Coronary artery (tissue), 2 donors: ENCODE results near the gene LMOD2.

Experiments
- DNase-seq: peaks from one replicate; pipeline ENCODE4 v3.0.0-alpha.2; 2017; ENCODE audit warnings: low spot score
- H3K27ac ChIP-seq, 2 donors: fragments of 200-600 bp; sonication (generic); one replicate each; pipeline ENCODE4 v1.5.1; 2016 to 2019
- H3K4me3 ChIP-seq: fragments of 200-600 bp; sonication (generic); 2 replicates; pipeline ENCODE4 v1.5.1; 2016; ENCODE audit warnings: mild to moderate bottlenecking, moderate library complexity
- CTCF ChIP-seq: fragments of 200-600 bp; sonication (generic); IDR thresholded peaks from one replicate; pipeline ENCODE4 v1.5.1; 2019; ENCODE audit warnings: antibody characterized with exemption

LMOD2 gene

DNA sequence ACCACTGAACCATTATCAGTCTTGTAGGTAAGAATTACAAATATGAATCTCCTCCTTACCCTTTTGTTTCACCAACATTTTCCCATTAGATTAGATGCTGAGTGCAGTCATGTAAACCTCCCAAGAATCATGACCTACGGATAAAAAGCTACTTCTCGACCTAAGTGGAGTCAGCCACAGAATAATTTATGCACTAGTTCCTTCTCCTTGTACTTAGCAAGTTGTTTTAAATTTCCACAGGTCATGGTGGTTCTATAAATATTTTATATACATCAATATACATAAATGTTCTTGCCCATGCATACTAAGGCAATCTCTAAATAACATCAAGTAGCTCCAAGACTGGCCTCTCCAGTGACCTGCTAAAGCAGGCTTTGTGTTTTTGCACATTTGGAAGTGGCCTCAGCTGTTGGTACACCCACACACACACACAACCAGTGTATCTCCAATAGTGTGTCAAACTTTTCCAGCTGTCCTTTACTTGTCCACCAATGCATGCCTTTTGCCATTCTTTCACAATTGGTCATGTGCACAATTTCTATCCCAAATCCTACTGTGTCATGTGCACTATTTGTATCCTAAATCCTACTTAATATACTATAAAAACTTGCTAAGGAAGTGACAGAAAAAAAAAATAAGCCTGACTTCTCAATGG is 21.5 kb downstream of the LMOD2 start:
- no peak for TF ChIP-seq CTCF
- no peak for DNase-seq
- no peak overlapping the region for H3K4me3 ChIP-seq
- H3K27ac ChIP-seq: no peak overlapping the region

DNA sequence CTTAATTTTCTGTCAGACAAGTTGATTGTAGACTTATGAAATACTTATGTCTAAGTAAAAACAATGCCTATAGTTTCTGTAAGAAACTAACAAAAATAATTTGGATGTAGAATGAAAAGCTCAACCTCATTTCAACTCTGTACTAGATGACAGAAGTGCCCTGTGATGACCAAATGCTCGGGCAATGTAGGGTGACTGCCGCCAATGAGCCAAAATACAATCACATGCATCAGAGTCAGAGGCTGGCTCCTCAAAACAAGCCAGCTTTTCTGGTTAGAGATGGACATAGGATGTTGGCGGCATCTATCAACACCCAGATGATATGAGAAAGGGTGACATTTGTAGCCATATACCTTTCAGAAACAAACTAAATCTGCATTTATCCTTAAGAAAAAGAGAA is 23.9 kb downstream of the LMOD2 start:
- no peak overlapping the region for H3K4me3 ChIP-seq
- H3K27ac ChIP-seq: no peak overlapping the region
- TF ChIP-seq CTCF: no peak
- no peak for DNase-seq

DNA sequence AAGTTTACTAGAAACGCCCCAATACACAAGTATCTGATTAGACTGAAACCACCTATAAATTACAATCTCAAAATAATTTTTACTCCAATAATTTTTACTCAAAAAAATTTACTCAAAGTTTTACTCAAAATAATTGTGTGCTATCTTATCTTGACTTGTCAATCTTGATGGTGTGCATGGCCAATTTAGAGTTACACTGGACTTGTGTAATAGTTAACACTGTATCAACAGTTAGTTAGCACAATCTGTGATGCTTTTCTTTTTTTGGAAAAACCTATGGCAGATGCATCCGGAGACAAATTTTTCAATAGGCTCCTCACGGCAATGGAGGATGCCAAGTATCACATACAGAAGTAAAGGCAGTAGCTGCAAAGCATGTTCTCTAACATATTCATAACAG is 24.9 kb downstream of the LMOD2 start:
- no peak overlapping the region for H3K4me3 ChIP-seq
- DNase-seq: no peak
- H3K27ac ChIP-seq: no peak overlapping the region
- no peak for TF ChIP-seq CTCF

- H3K4me3 ChIP-seq: no peak overlapping the region
- H3K27ac ChIP-seq: no peak overlapping the region
- TF ChIP-seq CTCF: no peak
- no peak for DNase-seq
These were observed 25.9 kb downstream of the LMOD2 start for GRCh38 chr7:123681561-123681960.

- TF ChIP-seq CTCF: peak; percentile 23
- DNase-seq: no peak
These were observed 27.0 kb downstream of the LMOD2 start for GRCh38 chr7:123682690-123683089.

GRCh38 chr7:123687161-123687560 is 31.5 kb downstream of the LMOD2 start:
- DNase-seq: no peak
- no peak for TF ChIP-seq CTCF
- H3K27ac ChIP-seq: no peak overlapping the region
- no peak overlapping the region for H3K4me3 ChIP-seq

More at GRCh38 chr7:123682690-123683089, 27.0 kb downstream of the LMOD2 start:
- Histone ChIP-seq H3K27ac (no peak overlapping the region), H3K4me3 (no peak overlapping the region)

DNA sequence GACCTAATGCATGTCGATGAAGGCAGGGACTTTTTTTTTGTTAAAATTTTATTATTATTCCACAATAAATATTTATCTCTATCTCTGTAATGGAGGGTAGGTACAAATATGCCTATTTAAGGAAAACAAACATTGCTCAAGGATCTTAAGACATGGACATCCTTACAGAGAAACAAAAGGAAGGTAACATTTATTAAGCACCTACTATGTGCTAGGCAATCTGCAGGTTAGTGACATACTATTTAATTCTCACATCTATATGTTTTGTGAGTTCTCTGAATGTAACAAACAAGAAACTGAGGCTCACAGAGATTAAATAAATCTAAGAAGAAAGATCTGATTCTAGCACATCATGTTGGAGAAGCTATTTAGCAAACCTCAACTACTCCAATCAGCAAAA is 32.1 kb downstream of the LMOD2 start:
- H3K4me3 ChIP-seq: no peak overlapping the region
- DNase-seq: no peak
- TF ChIP-seq CTCF: no peak
- no peak overlapping the region for H3K27ac ChIP-seq
